ENCODE measurements around the gene MFSD2A. TPM values are rescaled to one million over a fixed set of nuclear protein-coding genes. Genes with fewer than 3 reads are reported as not detected.

Gene MFSD2A
- total RNA-seq, 4 donors from 2014 or later, result 2.0 to 79.3 (median 13.1) TPM

DNA sequence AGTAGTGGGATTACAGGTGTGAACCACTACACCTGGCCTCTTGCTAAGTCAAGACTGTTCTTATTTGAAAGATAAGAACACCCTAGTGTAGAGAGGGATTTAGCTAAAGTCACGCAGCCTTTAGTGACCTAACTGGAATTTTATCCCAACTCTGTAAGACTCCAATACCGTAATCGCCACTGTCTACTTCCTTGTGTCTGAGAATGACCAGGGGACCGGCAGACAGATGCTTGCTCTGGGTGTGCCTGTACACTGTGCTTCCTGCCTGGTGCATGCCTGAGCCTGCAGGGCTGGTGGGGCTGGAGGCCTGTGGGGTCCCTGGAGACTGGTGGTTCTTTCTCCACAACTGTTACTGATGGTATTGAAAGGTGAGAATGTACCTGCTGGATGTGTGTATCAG lies 15.3 kb downstream of the MFSD2A start:
- TF ChIP-seq, protein P1, sequence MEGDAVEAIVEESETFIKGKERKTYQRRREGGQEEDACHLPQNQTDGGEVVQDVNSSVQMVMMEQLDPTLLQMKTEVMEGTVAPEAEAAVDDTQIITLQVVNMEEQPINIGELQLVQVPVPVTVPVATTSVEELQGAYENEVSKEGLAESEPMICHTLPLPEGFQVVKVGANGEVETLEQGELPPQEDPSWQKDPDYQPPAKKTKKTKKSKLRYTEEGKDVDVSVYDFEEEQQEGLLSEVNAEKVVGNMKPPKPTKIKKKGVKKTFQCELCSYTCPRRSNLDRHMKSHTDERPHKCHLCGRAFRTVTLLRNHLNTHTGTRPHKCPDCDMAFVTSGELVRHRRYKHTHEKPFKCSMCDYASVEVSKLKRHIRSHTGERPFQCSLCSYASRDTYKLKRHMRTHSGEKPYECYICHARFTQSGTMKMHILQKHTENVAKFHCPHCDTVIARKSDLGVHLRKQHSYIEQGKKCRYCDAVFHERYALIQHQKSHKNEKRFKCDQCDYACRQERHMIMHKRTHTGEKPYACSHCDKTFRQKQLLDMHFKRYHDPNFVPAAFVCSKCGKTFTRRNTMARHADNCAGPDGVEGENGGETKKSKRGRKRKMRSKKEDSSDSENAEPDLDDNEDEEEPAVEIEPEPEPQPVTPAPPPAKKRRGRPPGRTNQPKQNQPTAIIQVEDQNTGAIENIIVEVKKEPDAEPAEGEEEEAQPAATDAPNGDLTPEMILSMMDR (IDR thresholded peaks at IDR 0.05), result no peak
- no peak for TF ChIP-seq POLR2A (IDR thresholded peaks at IDR 0.05)
- no peak for TF ChIP-seq EP300 (IDR thresholded peaks at IDR 0.05; ENCODE audit: low read depth)
- TF ChIP-seq POLR2AphosphoS5 (IDR thresholded peaks at IDR 0.05), result no peak
- DNase-seq, result peak; percentile 48
- in situ Hi-C loops (cut with MboI; ENCODE audit: low pct_ligation_motif_present in 1 of 4, low pct_unique_long_range_greater_than_20kb in 1 of 4, low sequenced_read_pairs in 3 of 4), result loop anchor here (5.0 to 10.0 kb wide), 5 partner anchors 45 to 155 kb away; no protein-coding TSS in a partner anchor
- Histone ChIP-seq H3K27me3 (no peaks in the 10 kb centered on the region), H3K4me3 (no peak overlapping the region), H3K27ac (no peak overlapping the region), H3K4me1 (peaks cover 0 to 6% (median 2%) of the 10 kb centered on the region in 4 donors), H3K36me3 (no peaks in the 10 kb centered on the region), H3K9me3 (no peaks in the 10 kb centered on the region)
- 61% methylated on average over 4 of the region's 4 CpGs; no CpG with 5 or more reads in 1 of the 2 donors for WGBS, 2 donors (ENCODE audit: low coverage in 1 of 2)
- intact Hi-C loops (cut with DNase I; ENCODE audit: low total_unique reads), result loop anchor here (5.0 kb wide), 1 partner anchor 53 kb away; no protein-coding TSS in a partner anchor

DNA sequence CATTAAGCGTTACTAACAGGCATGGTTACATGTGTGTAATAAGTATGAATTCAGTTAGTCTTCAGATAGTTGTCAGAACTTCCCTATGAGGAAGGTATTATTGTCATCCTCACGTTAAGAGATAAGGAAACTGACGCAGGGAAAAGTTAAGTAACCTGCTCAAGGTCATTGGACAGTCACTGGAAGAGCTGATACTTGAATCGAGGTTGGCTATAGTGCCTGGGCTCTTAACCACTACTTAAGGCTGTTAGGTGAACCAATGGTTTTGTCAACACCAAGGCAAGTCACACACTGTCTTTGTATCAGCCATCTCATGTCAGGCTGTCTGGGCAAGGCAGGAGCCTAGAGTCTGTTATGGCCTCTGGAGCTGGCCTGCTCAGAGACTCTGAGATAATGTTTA lies 16.2 kb downstream of the MFSD2A start:
- H3K9me3 ChIP-seq, result no peaks in the 10 kb centered on the region
- in situ Hi-C loops (cut with MboI; ENCODE audit: low pct_ligation_motif_present in 1 of 4, low pct_unique_long_range_greater_than_20kb in 1 of 4, low sequenced_read_pairs in 3 of 4) (loop anchor here (5.0 to 10.0 kb wide), 5 partner anchors 46 to 156 kb away; no protein-coding TSS in a partner anchor), intact Hi-C loops (cut with DNase I; ENCODE audit: low total_unique reads) (loop anchor here (5.0 kb wide), 1 partner anchor 54 kb away; no protein-coding TSS in a partner anchor)
- no peak for TF ChIP-seq POLR2A (IDR thresholded peaks at IDR 0.05)
- no peak for TF ChIP-seq EP300 (IDR thresholded peaks at IDR 0.05; ENCODE audit: low read depth)
- TF ChIP-seq, protein P1 (IDR thresholded peaks at IDR 0.05), result no peak
- no peak for TF ChIP-seq POLR2AphosphoS5 (IDR thresholded peaks at IDR 0.05)
- no peak for DNase-seq
- peaks cover 0 to 6% (median 2%) of the 10 kb centered on the region in 4 donors for H3K4me1 ChIP-seq
- H3K27me3 ChIP-seq, result no peaks in the 10 kb centered on the region
- H3K4me3 ChIP-seq, result no peak overlapping the region
- no peaks in the 10 kb centered on the region for H3K36me3 ChIP-seq
- H3K27ac ChIP-seq, result no peak overlapping the region
- WGBS, 2 donors (ENCODE audit: low coverage in 1 of 2), result 55 to 72% methylated on average over 4 of the region's 4 CpGs

DNA sequence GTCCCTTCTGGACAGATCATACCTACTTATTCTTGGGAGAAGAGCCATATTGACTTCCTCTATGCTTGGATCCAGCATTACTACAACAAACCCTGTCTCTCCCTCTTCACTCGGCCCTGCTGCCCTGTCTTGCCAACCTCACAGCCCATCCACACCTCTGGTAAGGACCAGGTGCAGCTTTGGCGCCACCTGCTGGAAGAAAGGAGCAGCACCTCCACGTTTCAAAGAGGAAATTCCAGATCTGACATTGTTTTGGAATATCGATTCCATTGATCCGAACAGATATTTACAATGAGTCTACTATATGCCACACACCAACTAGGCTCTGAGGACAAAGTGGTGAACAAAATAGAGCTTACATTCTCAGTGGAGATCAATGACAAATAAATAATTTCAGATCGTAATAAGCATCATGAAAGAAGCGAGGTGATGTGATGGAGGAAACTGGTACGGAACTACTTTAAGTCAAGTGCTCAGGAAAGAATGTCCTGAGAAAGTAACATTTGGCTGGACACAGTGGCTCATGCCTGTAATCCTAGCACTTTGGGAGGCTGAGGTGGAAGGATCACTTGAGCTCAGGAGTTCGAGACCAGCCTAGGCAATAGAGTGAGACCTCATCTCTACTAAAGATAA lies 18.7 kb downstream of the MFSD2A start:
- Histone ChIP-seq H3K27me3 (no peaks in the 10 kb centered on the region), H3K27ac (no peak overlapping the region), H3K36me3 (no peaks in the 10 kb centered on the region), H3K9me3 (no peaks in the 10 kb centered on the region), H3K4me3 (no peak overlapping the region), H3K4me1 (peaks cover 0 to 6% (median 2%) of the 10 kb centered on the region in 4 donors)
- in situ Hi-C loops (cut with MboI; ENCODE audit: low pct_ligation_motif_present in 1 of 4, low pct_unique_long_range_greater_than_20kb in 1 of 4, low sequenced_read_pairs in 3 of 4) (loop anchor here (5.0 to 10.0 kb wide), 5 partner anchors 49 to 159 kb away; no protein-coding TSS in a partner anchor), intact Hi-C loops (cut with DNase I; ENCODE audit: low total_unique reads) (loop anchor here (2.0 to 5.0 kb wide), 2 partner anchors 56 to 157 kb away; no protein-coding TSS in a partner anchor)
- TF ChIP-seq, protein P1 (IDR thresholded peaks at IDR 0.05), result peak; percentile 95 to 97 (median 96)
- no peak for TF ChIP-seq EP300 (IDR thresholded peaks at IDR 0.05; ENCODE audit: low read depth)
- TF ChIP-seq POLR2AphosphoS5 (IDR thresholded peaks at IDR 0.05), result no peak
- TF ChIP-seq POLR2A (IDR thresholded peaks at IDR 0.05), result no peak
- 27 to 64% methylated on average over 5 to 9 of the region's 9 CpGs for WGBS, 2 donors (ENCODE audit: low coverage in 1 of 2)
- DNase-seq, result peak; percentile 84

DNA sequence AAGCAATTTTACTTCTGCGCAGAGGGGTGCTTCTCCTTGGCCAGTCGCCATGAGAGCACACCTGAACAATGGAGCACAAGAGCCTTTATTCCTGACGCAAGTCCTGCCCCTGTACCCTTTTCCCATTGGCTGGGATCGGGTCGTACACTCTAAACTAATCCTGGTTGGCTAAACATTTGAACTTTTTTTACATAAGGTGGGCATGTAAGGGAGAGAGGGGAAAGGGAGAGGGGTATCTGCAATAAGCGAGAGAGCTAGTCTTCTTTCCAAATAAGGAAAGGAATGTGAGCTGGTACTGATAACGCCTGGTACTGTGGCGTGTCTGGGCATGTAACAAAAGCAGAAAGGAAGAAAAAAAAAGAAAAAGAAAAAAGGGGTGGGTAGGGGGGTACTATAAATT lies 21.8 kb downstream of the MFSD2A start:
- in situ Hi-C loops (cut with MboI; ENCODE audit: low pct_ligation_motif_present in 1 of 4, low pct_unique_long_range_greater_than_20kb in 1 of 4, low sequenced_read_pairs in 3 of 4), result loop anchor here in 2 of 4 donors (10.0 kb wide), 2 partner anchors 52 to 162 kb away; no protein-coding TSS in a partner anchor
- no peak for TF ChIP-seq POLR2A (IDR thresholded peaks at IDR 0.05)
- TF ChIP-seq, protein P1 (IDR thresholded peaks at IDR 0.05), result no peak
- TF ChIP-seq POLR2AphosphoS5 (IDR thresholded peaks at IDR 0.05), result no peak
- TF ChIP-seq EP300 (IDR thresholded peaks at IDR 0.05; ENCODE audit: low read depth), result no peak
- H3K4me3 ChIP-seq, result no peak overlapping the region
- no peak overlapping the region for H3K27ac ChIP-seq
- peaks cover 3 to 23% (median 16%) of the 10 kb centered on the region in 4 donors for H3K4me1 ChIP-seq
- intact Hi-C loops (cut with DNase I; ENCODE audit: low total_unique reads), result no loop called here
- H3K36me3 ChIP-seq, result no peaks in the 10 kb centered on the region
- no peak for DNase-seq
- H3K9me3 ChIP-seq, result no peaks in the 10 kb centered on the region
- 41 to 86% methylated on average over 3 to 8 of the region's 8 CpGs for WGBS, 2 donors (ENCODE audit: low coverage in 1 of 2)
- no peaks in the 10 kb centered on the region for H3K27me3 ChIP-seq

Data from transverse colon (tissue), 4 donors.